GM12892 (cell line): ENCODE results near the gene EXTL1.

Experiments used
- POLR2A ChIP-seq: IDR thresholded peaks from 2 replicates; pipeline ENCODE4 v1.6.1; 2011; ENCODE audit warnings: low read depth, low read length, control low read depth
- POLR2AphosphoS5 ChIP-seq: IDR thresholded peaks from 2 replicates; pipeline ENCODE4 v1.6.1; 2011; ENCODE audit warnings: low read depth, low read length, control low read depth
- TAF1 ChIP-seq: IDR thresholded peaks from 2 replicates; pipeline ENCODE4 v1.6.1; 2011; ENCODE audit warnings: low read depth, mild to moderate bottlenecking, control low read depth, low read length, borderline replicate concordance

GRCh38 chr1:26081267-26082019, 59.9 kb downstream of the EXTL1 start:
- TF ChIP-seq POLR2AphosphoS5 (no peak), POLR2A (no peak), TAF1 (no peak)
